Measurements from ENCODE around the gene ALKBH4.
"Not testable (repeated sequence)": the region's sequence is repeated elsewhere in the genome, so short reads cannot be mapped to it uniquely, and the experiment has no call there.

ALKBH4 gene
- long read RNA-seq, transcript ALKBH4-201 (3 exons, 2,105 nt): major isoform, 94 of 120 reads
- long read RNA-seq, partial matches to known transcripts: 0 of 120 reads
- long read RNA-seq, other reads (novel, unspliced or antisense): 22 of 120 reads

GRCh38 chr7:102464577-102465280 lies at the start of gene ALKBH4, which contains the start of gene LRWD1:
ALKBH4 (minus strand) TSS chr7:102464863; CDS start chr7:102464836, 27 bp downstream.
LRWD1 (plus strand) TSS chr7:102464984; CDS start chr7:102465081, 97 bp downstream.
- TF ChIP-seq GABPA (IDR thresholded peaks at IDR 0.05; ENCODE audit: low read depth): peak; percentile 79
- TF ChIP-seq CTCF (IDR thresholded peaks at IDR 0.05; ENCODE audit: insufficient read depth, low read length): no peak
- TF ChIP-seq REST (IDR thresholded peaks at IDR 0.05; ENCODE audit: insufficient replicate concordance, low read depth): no peak
- TF ChIP-seq POLR2AphosphoS5 (IDR thresholded peaks at IDR 0.05; ENCODE audit: low read depth): 0 out of 2 replicates have a peak, but pooled peaks have one; percentile 48
- TF ChIP-seq SPI1 (IDR thresholded peaks at IDR 0.05; ENCODE audit: borderline replicate concordance, low read depth): peak; percentile 52; the same call in 1 of the 2 replicates
- Histone ChIP-seq H3K27ac (replicated peaks) (peak within 1 kb of the TSS; percentile 72), H3K4me3 (replicated peaks; ENCODE audit: insufficient read depth, low read length) (peak within 1 kb of the TSS; percentile 100), H3K27me3 (ENCODE audit: insufficient read depth, poor library complexity, severe bottlenecking) (no peaks in the 10 kb centered on the region)
- DNase-seq (ENCODE audit: low read depth in 1 of 2, low spot score in 1 of 2): peak; percentile 89 to 93

GRCh38 chr7:102512642-102513221 lies 48.1 kb upstream of the ALKBH4 start:
- peak overlapping the region; percentile 70 for H3K27ac ChIP-seq (replicated peaks)
- not testable (repeated sequence) for H3K4me3 ChIP-seq (replicated peaks; ENCODE audit: insufficient read depth, low read length); H3K27me3 ChIP-seq (ENCODE audit: insufficient read depth, poor library complexity, severe bottlenecking)
- peak; percentile 63 to 99 for DNase-seq (ENCODE audit: low read depth in 1 of 2, low spot score in 1 of 2)

GRCh38 chr7:102511860-102512522 lies 47.3 kb upstream of the ALKBH4 start:
- not testable (repeated sequence) for H3K4me3 ChIP-seq (replicated peaks; ENCODE audit: insufficient read depth, low read length); H3K27ac ChIP-seq (replicated peaks); H3K27me3 ChIP-seq (ENCODE audit: insufficient read depth, poor library complexity, severe bottlenecking); DNase-seq (ENCODE audit: low read depth in 1 of 2, low spot score in 1 of 2)

GRCh38 chr7:102510575-102510974 lies 45.9 kb upstream of the ALKBH4 start:
- not testable (repeated sequence) for H3K4me3 ChIP-seq (replicated peaks; ENCODE audit: insufficient read depth, low read length); H3K27me3 ChIP-seq (ENCODE audit: insufficient read depth, poor library complexity, severe bottlenecking); H3K27ac ChIP-seq (replicated peaks)
- DNase-seq (ENCODE audit: low read depth in 1 of 2, low spot score in 1 of 2): peak in 1 of 2 experiments; percentile 0

- peak in 1 of 2 experiments; percentile 69 for DNase-seq (ENCODE audit: low read depth in 1 of 2, low spot score in 1 of 2)
- H3K4me3 ChIP-seq (replicated peaks; ENCODE audit: insufficient read depth, low read length); H3K27me3 ChIP-seq (ENCODE audit: insufficient read depth, poor library complexity, severe bottlenecking); H3K27ac ChIP-seq (replicated peaks): not testable (repeated sequence)
Measured at GRCh38 chr7:102507410-102508088, 42.9 kb upstream of the ALKBH4 start.

GRCh38 chr7:102505298-102506185 lies 40.9 kb upstream of the ALKBH4 start:
- not testable (repeated sequence) for H3K27me3 ChIP-seq (ENCODE audit: insufficient read depth, poor library complexity, severe bottlenecking); H3K4me3 ChIP-seq (replicated peaks; ENCODE audit: insufficient read depth, low read length); DNase-seq (ENCODE audit: low read depth in 1 of 2, low spot score in 1 of 2); H3K27ac ChIP-seq (replicated peaks)

GRCh38 chr7:102503141-102503540 lies 38.5 kb upstream of the ALKBH4 start:
- not testable (repeated sequence) for H3K27ac ChIP-seq (replicated peaks); H3K27me3 ChIP-seq (ENCODE audit: insufficient read depth, poor library complexity, severe bottlenecking); H3K4me3 ChIP-seq (replicated peaks; ENCODE audit: insufficient read depth, low read length); DNase-seq (ENCODE audit: low read depth in 1 of 2, low spot score in 1 of 2)

GRCh38 chr7:102498321-102498720 lies 33.7 kb upstream of the ALKBH4 start:
- not testable (repeated sequence) for DNase-seq (ENCODE audit: low read depth in 1 of 2, low spot score in 1 of 2)

GRCh38 chr7:102497308-102497707 lies 32.6 kb upstream of the ALKBH4 start:
- DNase-seq (ENCODE audit: low read depth in 1 of 2, low spot score in 1 of 2); H3K27me3 ChIP-seq (ENCODE audit: insufficient read depth, poor library complexity, severe bottlenecking); H3K4me3 ChIP-seq (replicated peaks; ENCODE audit: insufficient read depth, low read length); H3K27ac ChIP-seq (replicated peaks): not testable (repeated sequence)

More at GRCh38 chr7:102498321-102498720, 33.7 kb upstream of the ALKBH4 start:
- not testable (repeated sequence) for H3K27me3 ChIP-seq (ENCODE audit: insufficient read depth, poor library complexity, severe bottlenecking); H3K27ac ChIP-seq (replicated peaks); H3K4me3 ChIP-seq (replicated peaks; ENCODE audit: insufficient read depth, low read length)

GRCh38 chr7:102496861-102497260 lies 32.2 kb upstream of the ALKBH4 start:
- not testable (repeated sequence) for DNase-seq (ENCODE audit: low read depth in 1 of 2, low spot score in 1 of 2); H3K27ac ChIP-seq (replicated peaks); H3K4me3 ChIP-seq (replicated peaks; ENCODE audit: insufficient read depth, low read length); H3K27me3 ChIP-seq (ENCODE audit: insufficient read depth, poor library complexity, severe bottlenecking)

Measured in HL-60 (cell line).